GM19455 (cell line): Measurements from ENCODE around the gene DSCAML1.
"Not testable (repeated sequence)": the region's sequence is repeated elsewhere in the genome, so short reads cannot be mapped to it uniquely, and the experiment has no call there.

Source experiments
- ATAC-seq: cut with Tn5 transposase; IDR thresholded peaks from one replicate; pipeline ENCODE4 v1.9.1; 2021; ENCODE audit not compliant: unreplicated experiment

The DSCAML1 gene

DNA sequence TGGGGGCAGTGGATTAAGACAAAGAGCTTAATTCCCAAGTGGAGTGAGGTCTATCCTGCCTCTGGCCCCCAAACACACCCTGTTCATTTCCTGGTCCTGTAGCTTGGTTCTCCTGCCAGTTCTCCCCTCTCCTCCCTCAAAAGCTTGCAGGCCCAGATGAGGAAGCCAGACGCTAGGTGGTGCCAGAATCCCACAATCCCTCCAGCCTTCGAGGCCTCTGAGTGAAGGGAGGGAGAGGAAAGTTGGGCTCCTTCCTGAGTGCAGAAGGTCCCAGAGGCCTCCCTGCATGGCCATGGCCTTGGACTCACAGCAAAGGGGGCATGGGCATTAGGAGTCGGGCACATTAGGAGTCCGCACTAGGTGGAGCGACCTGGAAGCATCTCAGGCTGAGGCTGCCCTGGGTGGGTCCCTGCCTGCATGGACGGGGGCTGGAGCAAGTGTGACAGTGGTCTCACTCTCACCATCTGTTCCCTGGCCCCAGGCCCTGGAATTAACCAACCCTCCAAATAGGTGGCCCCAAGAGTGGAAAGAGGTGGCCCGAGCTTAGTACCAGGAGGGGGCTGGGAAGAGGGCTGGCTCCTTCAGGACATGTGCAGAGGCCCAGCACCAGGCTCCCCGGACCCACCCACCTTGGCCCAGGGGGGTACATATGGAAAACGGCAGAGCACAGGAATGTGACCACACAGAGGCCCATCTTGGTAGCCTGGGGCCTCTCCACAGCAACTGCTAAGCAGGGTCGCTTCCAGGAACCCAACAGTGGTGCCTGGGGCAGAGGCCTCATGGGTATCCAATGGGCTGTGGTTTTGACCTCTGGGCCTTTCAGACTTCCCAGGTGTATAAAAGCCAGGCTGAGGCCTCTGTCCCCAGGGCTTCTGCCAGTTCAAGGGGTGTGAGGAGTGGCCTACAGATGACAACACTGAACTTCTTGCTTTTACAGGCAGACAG lies 22.4 kb upstream of the DSCAML1 start:
- no peak for ATAC-seq

DNA sequence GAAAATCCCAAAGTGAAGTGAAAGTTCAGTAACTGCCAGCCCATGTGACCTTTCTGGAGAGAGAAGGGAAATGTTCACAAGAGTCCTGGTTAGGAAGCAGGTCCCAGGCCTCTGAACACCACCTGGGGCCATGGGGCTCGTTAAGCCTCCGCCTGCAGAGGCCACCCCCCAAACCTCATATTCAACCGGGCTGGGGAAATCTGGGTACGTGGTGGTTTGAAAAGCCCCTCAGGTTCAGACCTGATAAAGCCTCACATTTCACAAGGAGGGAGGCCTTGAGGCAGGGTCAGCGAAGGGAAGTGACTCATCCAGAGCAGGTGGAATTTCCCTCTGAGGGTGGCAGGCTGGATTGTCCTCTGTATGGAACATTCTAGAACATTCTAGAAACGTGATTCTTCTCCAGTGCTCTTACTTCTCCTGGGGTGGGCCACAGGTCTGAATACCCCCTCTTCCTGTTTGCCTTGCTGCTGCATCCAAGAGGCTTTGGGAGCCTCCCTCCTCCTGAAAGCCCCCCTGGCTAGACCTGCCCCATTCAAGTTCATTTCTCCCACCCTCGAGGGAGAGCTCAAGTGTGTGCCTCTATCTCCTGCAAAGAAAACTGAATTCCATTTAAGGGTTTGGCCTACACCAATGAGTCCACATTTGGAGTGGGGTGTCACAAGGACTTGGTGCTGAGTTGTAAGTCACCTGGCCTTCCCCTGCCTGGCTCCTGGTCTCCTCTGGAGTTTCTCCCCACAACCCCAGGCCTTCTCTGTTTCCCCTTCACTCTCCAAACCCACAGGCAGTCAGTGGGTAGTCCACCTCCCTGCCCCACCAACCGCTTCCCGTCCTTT lies 21.2 kb upstream of the DSCAML1 start:
- ATAC-seq = no peak

DNA sequence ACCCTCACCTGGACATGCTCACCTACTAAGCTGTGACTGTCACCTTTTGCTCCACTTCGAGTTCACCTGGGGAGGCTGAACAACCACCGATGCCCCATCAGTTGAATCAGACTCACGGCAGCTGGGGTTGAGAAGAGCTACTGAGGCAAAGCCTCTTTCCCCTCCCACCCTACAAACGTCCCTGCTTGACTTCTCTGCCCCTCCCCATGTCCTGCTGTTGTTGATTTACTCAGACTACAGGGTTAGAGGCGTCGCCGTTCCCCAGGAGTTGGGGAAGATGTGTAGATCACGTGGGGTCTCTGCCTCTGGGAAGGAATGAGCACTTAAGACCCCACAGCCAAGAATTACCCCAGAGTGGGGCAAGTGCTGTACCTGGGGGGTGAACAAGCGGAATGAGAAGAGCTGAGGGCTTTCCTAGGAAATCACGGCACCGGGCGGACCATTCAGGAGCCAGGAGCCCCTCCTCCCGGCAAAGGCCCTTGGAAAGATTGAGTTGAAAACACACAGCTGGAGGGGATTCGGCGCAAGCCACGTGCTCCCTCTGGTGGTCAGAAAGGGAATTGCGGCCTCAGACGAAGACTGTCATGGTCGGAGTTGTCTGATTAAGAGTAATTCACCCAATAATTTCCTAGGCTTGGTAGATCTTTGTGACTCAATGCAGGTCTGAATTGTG lies 20.5 kb upstream of the DSCAML1 start:
- no peak for ATAC-seq

DNA sequence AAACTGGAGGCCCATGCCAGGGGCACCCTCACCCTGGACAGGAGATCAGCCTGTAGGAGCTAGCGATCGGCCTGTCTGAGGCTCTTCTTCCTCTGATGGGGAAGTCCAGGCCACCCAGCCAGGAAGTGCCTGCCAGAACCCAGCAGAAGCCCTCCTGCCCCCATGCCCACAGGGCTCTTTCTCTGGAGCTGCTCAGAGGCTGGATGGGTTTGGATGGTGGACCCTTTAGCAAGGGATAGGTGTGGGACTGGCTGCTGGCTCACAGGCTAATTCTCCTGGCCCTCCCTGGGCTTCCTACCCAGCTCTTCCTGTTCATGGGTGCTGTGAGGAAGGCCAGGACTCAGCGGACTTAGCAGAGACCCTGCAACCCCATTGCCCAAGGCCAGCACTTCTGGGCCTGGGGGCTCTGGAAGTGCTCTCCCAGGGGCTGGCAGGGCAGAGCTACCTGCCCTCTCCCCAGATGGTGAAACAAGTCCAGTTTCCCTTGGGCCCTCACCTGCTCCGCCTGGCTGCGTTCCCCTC lies 19.9 kb upstream of the DSCAML1 start:
- ATAC-seq = no peak

DNA sequence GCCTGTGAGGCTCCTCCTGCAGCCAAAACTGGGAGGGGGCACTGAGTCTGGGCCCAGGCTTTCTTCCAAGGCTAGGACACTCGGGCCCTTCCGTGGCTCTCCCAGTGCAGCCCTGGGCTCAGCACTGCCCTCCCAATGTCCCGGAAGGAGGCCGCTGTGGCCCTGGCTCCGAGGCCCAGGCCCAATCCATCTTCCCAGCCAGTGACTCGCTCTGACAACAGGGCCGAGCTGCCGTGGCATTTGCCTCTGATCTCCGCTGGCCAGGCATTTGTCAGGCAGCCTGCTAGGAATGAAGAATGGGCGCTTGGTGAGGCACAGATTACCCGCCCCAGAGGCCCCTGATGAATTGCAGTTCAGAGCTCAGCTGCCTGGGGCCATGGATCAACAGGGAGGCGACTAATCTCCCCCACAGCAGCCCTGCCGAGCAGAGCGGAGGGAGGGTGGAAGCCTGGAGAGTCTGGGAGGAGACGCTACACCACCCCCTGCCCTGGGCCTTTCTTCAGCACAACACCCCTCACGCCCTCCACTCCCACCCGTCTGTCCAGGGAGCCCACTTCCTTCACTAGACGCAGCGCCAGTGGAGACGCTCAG lies 19.2 kb upstream of the DSCAML1 start:
- ATAC-seq = no peak

DNA sequence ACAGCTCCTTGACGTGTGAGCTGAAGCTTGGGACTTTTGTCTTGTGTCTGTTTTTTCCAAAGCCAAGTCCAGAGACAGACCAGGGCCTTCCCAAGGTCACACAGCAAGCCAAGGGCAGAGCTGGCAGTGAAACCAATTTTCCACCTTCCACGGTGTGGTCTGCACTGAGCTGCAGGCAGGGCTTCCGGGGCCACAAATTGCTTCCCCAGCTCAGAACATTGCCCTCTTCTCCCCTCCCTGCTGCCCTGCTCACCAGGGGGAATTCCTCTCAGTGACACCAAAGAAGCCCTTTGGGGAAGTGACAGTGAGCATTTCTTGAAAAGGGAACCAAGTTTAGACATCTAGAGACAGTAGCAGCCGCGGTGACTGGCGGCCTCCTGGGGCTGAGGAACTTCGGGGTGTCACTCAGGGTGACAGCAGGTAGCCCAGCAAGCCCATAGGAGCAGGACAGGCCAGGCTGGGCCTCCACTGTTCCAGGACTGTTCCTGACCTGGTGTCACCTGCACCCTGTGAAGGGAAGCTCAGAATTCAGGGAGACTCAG lies 18.3 kb upstream of the DSCAML1 start:
- peak; percentile 52 for ATAC-seq

DNA sequence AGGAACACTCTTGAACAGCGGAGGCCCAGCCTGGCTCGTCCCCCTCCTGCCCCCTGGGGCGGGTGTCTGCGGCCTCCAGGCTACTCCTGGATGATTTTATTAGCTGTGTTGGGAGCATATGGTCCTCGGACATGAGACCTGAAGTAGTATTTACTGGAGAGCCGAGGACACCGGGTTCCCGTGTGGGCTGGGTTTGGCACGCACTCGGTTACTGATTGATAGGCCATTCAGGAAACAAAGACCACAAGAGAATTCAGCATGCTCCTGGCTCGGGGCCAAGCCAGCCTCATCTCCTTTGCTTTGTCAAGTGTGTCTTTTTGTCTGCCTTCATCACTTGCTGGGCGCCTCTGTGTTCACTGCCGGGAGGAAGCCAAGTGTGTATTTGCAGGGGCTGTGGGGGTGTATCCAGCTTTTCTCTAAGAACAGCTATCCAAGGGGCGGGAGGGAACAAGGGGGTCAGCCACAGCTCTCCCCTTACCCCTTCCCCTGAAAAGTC lies 17.8 kb upstream of the DSCAML1 start:
- ATAC-seq = peak; percentile 32

DNA sequence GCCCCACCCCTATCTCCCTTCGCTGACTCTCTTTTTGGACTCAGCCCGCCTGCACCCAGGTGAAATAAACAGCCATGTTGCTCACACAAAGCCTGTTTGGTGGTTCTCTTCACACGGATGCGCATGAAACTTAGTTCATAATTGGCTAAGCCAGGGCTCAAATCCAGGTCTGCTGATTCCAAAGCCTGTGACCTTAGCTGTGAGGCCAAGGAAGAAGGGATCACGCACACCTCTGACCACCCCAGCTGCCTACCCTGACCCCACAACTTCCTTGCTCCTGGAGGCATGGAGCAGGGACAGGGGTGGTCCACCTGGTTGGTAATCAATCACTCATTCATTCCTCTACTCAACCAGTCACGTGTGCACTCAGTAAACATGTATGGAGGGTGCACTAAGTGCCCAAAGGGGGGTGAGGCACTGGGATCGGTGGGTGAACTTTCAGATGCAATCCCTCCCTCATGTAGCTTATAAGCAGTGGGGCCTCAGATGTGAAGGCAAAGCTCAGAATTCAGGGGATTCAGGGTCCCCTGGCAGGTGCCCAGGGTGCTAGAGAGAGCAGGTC lies 17.3 kb upstream of the DSCAML1 start:
- ATAC-seq = no peak

DNA sequence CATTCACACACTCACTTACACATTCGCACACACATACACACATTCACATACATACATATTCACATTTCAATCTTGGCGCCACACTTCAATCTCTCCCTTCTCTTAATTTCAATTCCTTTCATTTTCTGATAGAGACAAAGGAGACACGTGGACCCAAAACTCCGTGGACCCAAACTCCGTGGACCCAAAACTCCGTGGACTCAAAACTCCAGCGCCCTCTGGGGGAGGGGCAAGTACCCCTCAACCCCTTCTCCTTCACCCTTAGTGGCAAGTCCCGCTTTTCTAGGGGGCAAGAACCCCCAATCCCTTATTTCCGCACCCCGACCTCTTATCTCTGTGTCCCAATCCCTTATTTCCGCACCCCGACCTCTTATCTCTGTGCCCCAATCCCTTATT lies 13.0 kb upstream of the DSCAML1 start:
- not testable (repeated sequence) for ATAC-seq

DNA sequence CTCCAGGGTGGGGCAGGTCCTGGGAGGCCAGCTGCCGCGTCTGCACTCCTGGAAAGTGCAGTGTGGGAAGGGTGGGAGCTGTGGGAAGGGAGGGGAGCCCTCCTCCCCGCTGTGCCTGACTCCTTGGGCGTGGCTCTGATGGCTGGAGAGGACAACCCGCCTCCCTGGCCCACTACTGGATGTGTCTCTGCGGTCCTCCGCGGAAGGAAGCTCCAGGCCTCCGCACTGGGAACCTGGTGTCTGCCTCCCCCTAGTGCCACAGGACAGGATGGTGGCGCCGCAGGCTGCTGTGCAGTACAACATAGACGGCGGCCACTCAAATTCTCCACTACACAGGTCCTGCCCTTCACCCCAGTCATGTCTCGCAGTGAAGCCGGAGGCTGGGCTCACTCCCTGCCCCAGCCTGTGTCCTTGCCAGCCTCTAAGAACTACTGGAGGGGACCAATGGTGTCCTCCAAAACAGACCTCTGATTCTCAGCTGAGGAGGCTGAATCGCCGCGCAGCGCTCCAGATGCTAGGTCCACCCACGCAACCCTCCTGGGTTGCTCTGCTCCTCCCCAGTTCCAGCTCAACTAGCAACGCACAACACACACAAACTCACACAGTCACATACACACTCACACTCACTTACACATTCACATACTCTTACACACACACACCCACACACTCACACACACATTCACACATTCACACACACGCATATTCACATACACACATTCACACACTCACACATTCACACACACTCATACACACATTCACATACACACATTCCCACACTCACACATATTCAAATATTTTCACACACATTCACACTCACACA lies 12.4 kb upstream of the DSCAML1 start:
- no peak for ATAC-seq

DNA sequence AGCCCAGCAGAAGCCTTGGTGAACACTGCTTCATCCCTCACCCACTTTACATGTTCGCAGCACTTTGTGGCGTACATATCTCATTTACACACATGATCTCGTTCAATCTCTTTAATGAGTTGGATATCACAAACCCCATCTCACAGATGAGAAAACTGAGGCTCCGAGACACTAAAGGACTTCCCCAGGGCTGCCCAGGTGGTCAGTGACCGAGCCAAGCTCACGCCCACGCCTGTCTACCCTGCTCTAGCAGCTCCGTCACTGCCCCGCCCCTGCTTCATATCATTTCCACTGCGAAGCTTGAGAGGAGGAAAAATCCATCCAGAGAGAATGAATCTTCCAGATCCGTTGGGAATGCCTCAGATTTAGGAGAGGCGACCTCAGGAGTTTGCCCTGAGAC lies 11.8 kb upstream of the DSCAML1 start:
- no peak for ATAC-seq

DNA sequence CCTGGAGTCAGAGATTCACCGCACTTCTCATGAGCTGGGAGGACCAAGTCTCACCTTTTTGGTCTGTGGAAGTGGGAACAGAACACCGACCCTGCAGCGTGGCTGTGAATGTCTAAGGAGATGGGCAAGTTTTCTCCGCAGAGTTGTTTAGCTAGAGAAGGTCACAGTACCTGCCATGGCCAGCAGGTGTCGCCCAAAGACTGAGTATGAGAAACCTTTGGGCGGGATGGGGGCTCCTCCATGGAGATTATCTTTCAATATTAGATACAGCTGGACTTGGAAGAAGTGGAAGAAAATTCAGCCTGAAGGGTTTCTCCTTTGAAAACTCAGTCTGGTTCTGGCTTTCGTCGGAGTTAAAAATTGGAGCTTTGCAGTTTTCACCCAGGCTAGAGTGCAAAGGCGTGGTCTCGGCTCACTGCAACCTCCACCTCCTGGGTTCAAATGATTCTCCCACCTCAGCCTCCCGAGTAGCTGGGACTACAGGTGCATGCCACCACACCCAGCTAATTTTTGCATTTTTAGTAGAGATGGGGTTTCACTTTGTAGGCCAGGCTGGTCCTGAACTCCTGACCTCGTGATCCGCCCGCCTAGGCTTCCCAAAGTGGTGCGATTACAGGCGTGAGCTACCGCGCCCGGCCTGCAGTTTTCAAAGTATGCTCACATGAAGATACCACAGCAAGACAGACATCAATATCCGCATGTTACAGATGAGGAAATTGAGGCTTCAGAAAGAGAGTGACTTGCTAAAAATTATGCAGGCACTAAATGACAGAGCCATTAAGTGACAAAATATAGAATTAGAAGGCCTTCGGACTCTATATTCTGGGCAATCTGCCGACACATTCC lies 10.7 kb upstream of the DSCAML1 start:
- no peak for ATAC-seq

DNA sequence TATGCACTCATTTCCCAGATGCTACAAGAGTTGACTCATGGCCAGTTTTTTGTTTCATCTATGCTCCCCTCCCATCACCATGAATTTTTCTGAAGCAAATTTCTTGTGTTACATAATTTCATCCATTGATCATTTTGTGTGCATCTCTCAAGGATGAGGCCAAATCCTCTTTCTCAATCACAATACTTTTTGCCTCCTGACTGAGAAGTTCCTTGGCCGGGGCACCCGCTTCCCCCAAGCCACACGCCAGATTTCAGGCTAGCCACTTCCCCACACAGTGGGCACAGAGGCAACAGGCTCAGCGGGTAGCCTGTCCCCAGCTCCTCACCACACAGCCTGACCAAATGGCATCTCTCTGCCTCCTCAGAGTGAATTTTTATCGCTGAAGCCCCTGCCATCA lies 9.8 kb upstream of the DSCAML1 start:
- no peak for ATAC-seq

DNA sequence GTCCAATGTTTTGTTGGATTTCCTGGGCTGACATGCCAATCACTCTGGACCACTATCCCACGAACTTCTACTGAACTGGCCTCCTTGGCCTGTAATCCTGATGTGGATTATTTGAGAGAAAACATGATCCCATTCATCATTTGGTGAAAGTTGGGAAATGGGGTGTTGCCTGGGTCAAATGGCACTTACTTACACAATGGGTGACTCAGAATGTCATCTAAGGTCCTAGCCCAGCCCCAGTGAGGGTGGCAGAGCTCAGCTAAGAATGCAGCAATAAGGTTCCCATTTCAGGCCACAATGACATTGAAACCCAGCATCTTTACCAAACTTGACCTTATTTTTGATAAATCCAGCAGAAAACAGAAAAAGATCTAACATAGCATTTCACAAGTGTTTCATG lies 8.0 kb upstream of the DSCAML1 start:
- ATAC-seq = no peak

DNA sequence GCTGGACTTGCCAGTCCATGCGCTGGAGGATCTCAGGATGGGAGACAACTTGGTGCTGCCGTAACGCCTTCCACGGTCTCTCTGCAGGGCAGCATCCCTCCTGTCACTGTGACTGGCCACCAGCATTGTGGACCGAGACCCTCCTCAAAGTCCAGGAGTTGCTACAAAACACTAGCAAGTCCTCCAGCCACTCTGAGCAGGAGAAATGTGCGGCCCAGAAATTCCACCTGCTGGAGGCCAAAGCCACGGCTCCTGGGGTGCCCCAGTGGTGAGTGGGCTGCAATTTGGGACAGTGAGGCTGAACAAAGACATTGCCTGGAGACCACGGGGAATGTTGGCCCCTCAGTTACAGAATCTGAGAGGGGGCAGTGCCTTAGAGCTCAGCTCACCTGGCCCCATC lies 6.9 kb upstream of the DSCAML1 start:
- ATAC-seq = no peak

DNA sequence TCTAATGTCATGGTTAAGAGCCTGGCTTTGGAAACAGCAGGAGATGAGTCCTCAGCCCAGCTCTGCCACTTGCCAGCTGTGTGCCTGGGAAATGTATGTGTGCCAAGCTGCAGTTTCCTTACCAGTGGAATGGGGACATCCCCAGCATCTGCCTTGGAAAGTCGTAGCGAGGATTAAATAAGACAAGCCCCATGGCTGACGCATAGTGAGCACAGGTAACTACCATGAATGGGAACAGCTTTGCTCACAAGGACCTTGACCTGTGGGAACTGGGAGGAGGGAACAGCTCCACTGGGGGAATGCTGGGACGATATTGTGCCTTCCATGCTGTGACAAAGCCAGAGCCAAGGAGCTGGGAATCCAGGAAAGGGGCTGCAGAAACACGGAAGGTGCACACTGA lies 2.6 kb upstream of the DSCAML1 start:
- ATAC-seq = no peak

DNA sequence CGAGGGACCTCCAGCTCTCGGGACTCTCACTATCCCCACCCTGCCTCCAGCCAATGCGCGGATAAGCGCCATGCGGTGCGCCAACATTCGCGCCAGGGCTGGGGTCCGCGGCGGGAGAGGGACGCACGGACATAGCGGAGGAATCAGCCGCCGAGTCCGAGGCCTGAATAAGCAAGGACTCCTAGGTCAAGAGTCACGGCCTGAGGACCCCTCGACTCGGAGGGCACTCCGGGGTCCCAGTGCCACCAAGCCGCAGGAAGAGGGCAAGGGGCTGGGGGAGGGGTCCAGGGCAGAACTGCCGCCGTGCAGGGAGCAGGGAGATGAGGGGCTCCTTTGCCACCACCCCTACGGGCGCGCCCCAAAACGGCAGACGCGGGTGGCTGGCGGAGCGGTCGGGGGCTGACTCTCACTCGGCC lies 552 bp downstream of the DSCAML1 start:
- no peak for ATAC-seq
